Head of caudate nucleus (tissue), 42 donors: ENCODE measurements around the gene CASQ2.

Experiments
- DNase-seq, 42 donors: peaks; one replicate each; pipeline versions ENCODE4 v3.0.0 to v3.0.0-alpha.2; 2020 to 2021; ENCODE audit warnings: mixed read lengths in 7 of 42
- intact Hi-C: fragments of 100-400 bp; cut with DNase I; formaldehyde crosslinking; loops from one replicate; pipeline ENCODE4 v1.15.0; 2022

CASQ2 gene

GRCh38 chr1:115672224-115673009 lies 96.1 kb downstream of the CASQ2 start:
- intact Hi-C loops: no loop called here

GRCh38 chr1:115671176-115671934 lies 97.2 kb downstream of the CASQ2 start:
- intact Hi-C loops: no loop called here
- DNase-seq: peak in 12 of 42 donors; percentile 10 to 53 (median 28)

More at GRCh38 chr1:115672224-115673009, 96.1 kb downstream of the CASQ2 start:
- DNase-seq: peak in 1 of 42 donors; percentile 18

- peak in 1 of 42 donors; percentile 42 for DNase-seq
- intact Hi-C loops: no loop called here
Observed at GRCh38 chr1:115670476-115671175, 97.9 kb downstream of the CASQ2 start.

- intact Hi-C loops: no loop called here
- no peak for DNase-seq
Observed at GRCh38 chr1:115669886-115670285, 98.6 kb downstream of the CASQ2 start.

- peak in 1 of 42 donors; percentile 8 for DNase-seq
- intact Hi-C loops: no loop called here
Observed at GRCh38 chr1:115669002-115669673, 99.4 kb downstream of the CASQ2 start.

GRCh38 chr1:115668579-115668978 lies 99.9 kb downstream of the CASQ2 start:
- intact Hi-C loops: no loop called here
- peak in 1 of 42 donors; percentile 24 for DNase-seq

- peak in 10 of 42 donors; percentile 17 to 48 (median 34) for DNase-seq
- intact Hi-C loops: no loop called here
Observed at GRCh38 chr1:115666702-115667101, 101.8 kb downstream of the CASQ2 start.

GRCh38 chr1:115666206-115666605 lies 102.3 kb downstream of the CASQ2 start:
- no peak for DNase-seq
- intact Hi-C loops: no loop called here

GRCh38 chr1:115665319-115666096 lies 103.0 kb downstream of the CASQ2 start:
- intact Hi-C loops: no loop called here
- peak in 1 of 42 donors; percentile 25 for DNase-seq

- intact Hi-C loops: no loop called here
Observed at GRCh38 chr1:115661157-115661556, 107.4 kb downstream of the CASQ2 start.

GRCh38 chr1:115660151-115660550 lies 108.4 kb downstream of the CASQ2 start:
- no peak for DNase-seq
- intact Hi-C loops: no loop called here

More at GRCh38 chr1:115661157-115661556, 107.4 kb downstream of the CASQ2 start:
- no peak for DNase-seq

GRCh38 chr1:115658646-115659045 lies 109.9 kb downstream of the CASQ2 start:
- intact Hi-C loops: no loop called here
- no peak for DNase-seq

- no peak for DNase-seq
- intact Hi-C loops: no loop called here
Observed at GRCh38 chr1:115656461-115657077, 111.9 kb downstream of the CASQ2 start.

GRCh38 chr1:115655916-115656315 lies 112.6 kb downstream of the CASQ2 start:
- DNase-seq: no peak
- intact Hi-C loops: no loop called here

GRCh38 chr1:115655306-115655663 lies 113.2 kb downstream of the CASQ2 start:
- intact Hi-C loops: no loop called here
- no peak for DNase-seq

- intact Hi-C loops: no loop called here
Observed at GRCh38 chr1:115654663-115655305, 113.7 kb downstream of the CASQ2 start.

GRCh38 chr1:115654125-115654524 lies 114.4 kb downstream of the CASQ2 start:
- no peak for DNase-seq
- intact Hi-C loops: no loop called here

More at GRCh38 chr1:115654663-115655305, 113.7 kb downstream of the CASQ2 start:
- peak in 8 of 42 donors; percentile 16 to 71 (median 31) for DNase-seq
